CD4-positive, alpha-beta T cell treated with Interleukin-2 at 100 ng/mL for 4 hours (primary cell): ENCODE data around the gene PANK3.
"Not testable (repeated sequence)": the region's sequence is repeated elsewhere in the genome, so short reads cannot be mapped to it uniquely, and the experiment has no call there.

Source experiments
- DNase-seq: peaks from one replicate; pipeline ENCODE4 v3.0.0-alpha.2; 2020; ENCODE audit warnings: low spot score

Gene PANK3

DNA sequence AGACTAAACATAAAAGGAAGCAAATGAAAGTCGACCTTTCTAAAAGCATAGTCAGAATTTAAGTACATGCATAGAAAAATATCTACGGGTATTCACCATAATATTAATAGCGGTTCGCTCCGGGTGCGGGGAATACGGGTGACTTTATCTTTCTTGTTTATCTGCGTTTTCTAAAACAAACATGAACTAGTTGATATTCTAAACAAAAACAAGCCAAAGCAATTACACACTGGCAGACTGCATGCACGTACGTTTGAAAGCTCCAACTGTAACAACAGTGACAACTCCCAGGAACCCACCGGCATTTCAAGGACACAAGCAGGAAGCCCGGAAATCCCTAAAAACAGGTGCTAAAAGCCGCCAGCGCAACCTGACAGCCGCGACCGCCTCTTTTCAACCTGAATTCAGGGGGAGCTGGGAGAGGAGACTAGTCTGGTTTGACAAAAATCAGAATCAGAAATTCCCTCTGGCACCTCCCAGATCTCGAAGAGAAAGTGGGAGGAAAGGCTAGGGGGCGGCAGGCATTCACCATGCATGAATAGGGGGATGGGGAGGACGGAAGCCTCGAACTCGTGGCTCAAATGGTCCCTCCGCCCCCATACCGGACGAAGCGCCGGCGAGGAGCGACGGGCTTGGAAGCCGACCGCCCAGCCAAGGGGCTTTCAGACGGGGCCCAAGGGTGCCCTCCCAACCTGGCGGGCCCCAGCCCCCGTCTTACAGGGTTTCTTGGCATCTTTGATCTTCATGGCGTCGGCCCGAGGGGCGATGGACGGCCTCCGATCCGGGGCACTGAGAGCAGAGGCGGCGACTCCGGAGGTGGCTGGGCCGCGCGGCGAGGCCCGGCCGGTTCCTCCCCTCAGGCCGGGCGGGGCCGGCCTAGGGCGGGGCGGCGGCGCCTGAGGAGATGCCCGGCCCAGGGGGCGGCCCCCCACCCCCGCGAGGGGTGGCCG, at the start of gene PANK3:
Gene PANK3 (minus strand): TSS at position 831 of the 950 bp plus-strand sequence. CDS start 85 bp downstream, at position 746.
- no peak for DNase-seq

DNA sequence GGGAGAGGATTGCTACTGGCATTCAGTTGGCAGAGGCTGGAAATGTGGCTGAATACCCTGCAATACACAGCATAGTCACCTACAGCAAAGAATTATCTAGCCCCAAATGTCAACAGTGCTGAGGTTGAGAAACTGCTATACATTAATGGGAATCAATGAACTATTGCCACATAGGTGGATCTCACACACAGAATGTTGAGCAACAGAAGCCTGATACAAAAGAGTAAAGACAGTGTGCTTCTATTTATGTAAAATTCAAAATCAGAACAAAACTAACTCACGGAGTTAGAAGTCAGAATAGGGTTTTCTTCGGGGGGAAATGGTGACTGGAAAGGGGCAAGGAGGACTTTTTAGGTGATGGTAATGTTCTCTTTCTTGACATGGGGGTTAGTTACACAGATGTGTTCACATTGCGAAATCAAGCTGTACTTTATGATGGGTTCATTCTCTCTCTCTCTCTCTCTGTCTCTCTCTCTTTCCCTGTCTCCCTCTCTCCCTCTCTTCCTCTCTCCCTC, 45.7 kb upstream of the PANK3 start:
- no peak for DNase-seq

- DNase-seq, result no peak
Observed at GRCh38 chr5:168620807-168621206, 41.6 kb upstream of the PANK3 start.

GRCh38 chr5:168614661-168615060, 35.5 kb upstream of the PANK3 start:
- no peak for DNase-seq

- DNase-seq, result no peak
Observed at GRCh38 chr5:168613996-168614395, 34.8 kb upstream of the PANK3 start.

DNA sequence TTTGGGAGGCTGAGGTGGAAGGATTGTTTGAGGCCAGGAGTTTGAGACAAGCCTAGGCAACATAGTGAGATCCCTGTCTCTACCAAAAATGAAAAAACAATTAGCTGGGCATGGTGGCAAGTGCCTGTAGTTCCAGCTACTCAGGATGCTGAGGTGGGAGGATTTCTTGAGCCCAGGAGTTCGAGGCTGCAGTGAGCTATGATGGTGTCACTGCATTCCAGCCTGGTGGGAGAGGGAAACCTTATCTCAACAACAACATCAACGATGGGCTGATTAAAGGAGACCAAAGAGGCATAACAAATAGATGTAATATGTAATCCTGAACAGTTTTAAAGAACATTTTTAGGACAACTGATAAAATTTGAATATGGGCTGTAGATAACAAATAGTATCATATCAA, 34.2 kb upstream of the PANK3 start:
- no peak for DNase-seq

DNA sequence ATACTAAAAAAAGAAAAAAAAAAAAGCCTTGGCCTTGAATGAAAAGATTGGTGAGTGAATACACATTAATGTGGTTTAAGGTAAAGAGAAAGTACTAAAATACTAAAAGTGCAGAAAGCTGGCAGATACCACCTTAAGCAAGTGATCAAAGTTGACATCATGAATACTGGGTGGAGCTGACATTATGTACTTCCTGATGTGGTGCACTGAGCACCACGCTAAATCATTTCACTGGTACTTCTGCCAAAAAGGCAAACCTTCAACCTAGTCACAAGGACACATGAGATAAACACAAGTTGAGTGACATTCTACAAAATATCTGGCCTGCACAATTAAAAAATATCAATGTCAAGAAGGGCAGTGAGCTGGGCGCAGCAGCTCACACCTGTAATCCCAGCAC, 33.8 kb upstream of the PANK3 start:
- DNase-seq, result peak; percentile 50

- DNase-seq, result no peak
Observed at GRCh38 chr5:168612123-168612522, 33.0 kb upstream of the PANK3 start.

DNA sequence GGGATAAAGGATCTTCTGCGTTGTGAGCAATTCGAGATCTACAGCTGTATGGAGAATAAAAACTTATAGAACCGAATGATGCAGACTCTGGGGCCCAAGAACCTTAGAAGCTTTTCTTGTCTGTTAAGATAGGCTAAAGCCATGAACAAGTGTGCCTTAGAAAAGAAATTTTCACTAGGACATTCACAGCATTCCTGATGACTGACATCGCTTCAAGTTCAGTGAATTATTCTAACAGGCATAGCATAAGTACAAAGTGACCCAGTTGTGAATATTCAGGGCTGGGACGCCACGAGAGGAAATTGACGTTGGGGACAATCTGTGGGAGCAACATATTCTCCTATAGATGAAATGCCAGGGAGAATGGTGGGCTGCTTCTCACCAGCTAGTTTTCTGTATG, 32.0 kb upstream of the PANK3 start:
- DNase-seq, result no peak

DNA sequence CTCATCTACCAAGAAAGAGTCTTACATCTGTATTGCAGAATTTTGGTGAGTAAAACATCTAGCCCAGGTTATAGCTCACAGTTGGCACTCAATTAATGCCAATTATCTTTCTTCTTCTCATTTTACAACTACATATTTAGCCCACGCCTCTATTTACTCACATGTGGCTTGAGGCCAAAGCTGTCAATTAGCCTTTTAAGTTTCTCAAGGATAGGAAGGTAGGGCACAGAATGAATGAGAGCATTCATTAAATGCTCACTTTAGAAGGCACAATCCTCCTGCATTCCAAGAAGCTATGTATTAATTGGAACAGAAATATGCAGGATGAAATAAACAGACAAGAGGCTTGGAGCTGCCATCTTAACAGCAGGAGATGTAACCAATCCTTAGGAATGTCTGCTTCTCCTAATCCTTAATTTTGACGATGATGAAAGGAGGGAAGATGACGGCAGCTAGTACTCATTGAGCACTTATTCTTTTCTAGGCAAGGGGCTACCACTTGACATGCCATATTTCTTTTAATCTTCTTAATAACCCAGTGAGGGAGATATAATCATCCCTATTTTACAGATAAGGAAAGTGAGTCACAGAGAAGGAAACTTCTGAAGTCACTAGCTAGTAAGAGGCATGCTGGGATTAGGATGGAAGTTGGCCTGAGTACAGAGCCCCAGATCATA, 30.8 kb upstream of the PANK3 start:
- no peak for DNase-seq

- DNase-seq, result no peak
Observed at GRCh38 chr5:168608821-168609220, 29.7 kb upstream of the PANK3 start.

DNA sequence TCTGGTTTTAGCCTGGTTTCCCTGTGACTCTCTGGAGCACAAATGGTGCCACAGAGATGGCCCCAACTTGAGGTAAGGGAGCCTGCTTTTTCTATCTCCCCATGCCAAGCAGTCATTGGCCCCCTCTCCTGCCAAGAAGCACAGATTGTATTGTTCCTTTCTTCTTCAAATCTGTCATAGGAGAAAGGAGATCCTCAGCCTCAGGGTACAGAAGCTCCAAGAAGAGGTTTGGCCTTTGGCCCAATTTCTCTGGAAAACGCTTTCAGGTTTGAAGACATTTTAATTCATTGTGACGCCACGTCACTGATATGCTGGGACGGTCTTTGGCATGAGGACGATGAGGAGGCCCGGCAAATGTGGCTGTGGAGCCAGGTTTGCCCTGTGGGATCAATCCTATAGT, 29.2 kb upstream of the PANK3 start:
- no peak for DNase-seq

GRCh38 chr5:168607946-168608345, 28.8 kb upstream of the PANK3 start:
- DNase-seq, result no peak

GRCh38 chr5:168606562-168606961, 27.4 kb upstream of the PANK3 start:
- no peak for DNase-seq

- no peak for DNase-seq
Observed at GRCh38 chr5:168604436-168604835, 25.3 kb upstream of the PANK3 start.

DNA sequence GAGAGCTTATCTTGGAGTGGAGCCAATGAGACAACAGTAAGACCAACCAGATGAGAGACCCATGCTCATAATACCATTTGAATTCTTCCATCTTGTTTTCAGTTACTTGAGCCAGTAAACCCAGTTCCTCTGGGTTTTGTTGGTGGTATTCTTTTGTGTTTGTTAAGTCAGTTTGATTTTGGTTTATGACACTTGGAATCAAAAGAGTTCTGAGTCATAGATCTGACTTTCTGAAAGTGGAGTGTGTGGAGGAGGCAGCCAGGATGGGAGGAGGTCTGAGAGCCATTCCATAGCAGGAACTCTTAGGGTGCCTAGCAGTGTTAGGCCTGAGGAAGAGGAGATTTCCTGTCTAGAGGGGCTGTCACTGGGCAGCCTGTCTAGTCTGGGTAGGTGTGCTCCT, 24.6 kb upstream of the PANK3 start:
- no peak for DNase-seq

DNA sequence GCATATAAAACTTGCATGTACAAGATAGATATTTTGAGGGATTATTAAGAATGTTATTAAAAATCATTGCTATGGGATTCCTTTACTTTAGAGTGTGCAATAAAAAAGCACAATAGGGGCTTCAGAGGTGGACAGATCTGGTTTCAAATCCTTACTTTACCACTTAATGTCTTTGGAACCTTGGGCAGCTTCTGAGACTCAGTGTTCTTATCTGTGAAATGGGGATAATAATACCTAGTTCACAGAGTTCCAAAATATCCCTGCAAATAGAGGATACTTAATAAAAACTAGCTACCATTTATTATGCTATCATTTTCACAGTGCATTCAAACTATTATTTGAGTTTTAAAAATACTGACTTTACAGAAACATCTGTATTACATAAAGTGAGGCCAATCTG, 23.3 kb upstream of the PANK3 start:
- no peak for DNase-seq

GRCh38 chr5:168601972-168602371, 22.8 kb upstream of the PANK3 start:
- DNase-seq, result no peak

DNA sequence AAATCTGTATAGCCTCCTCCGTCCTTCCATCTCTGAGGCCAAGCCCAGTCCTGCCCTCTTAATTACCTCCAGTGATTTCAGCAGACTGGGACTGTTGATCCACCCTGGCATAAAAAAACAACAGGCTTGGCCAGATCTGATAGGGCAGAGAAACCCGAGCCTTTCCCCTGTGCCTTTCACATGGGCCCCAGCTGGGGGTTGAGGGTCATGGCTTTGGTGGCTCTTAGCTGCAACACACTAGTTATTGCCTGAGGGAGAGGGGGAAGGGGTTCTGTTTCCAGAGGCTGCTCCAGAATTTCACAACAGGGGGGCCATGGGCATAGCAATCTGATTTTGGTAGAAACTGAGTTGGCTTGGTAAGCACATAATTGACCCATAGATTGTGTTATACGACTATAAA, 21.2 kb upstream of the PANK3 start:
- DNase-seq, result no peak

DNA sequence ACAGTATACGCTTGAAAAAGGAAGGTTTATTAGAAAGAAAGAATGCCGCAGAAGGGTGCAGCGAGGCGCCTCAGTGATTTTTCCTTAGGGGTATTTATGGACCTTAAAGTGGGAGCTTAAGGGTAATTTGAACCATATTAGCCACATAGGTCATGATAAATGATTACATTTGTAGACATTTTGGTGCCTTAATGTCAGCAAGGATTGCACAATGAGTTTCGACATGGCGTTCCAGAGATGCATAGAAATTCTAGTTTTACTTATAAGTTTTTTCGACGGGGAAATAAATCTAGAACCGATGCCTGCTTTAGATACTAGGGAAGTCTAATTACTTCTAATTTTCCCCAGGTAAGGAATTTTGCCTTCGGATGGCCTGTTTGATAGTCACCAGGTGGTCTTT, 20.7 kb upstream of the PANK3 start:
- DNase-seq, result no peak

GRCh38 chr5:168598639-168599038, 19.5 kb upstream of the PANK3 start:
- DNase-seq, result no peak

DNA sequence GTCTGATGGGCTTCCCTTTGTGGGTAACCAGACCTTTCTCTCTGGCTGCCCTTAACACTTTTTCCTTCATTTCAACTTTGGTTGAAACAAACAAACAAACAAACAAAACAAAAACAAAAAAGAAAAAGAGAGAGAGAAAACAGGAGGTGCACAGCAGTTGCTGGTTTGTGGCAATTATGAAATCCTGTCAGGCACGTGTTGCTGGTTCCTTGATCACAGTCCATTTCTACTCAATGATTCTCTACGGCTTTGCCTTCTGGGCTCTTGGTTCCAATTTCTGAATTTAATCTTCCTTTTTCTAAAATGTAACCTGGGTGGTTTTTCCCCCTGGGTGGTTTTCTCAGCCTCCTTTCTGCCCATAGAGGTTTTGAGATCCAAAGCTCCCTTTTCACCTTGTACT, 17.8 kb upstream of the PANK3 start:
- no peak for DNase-seq

- not testable (repeated sequence) for DNase-seq
Observed at GRCh38 chr5:168596122-168596521, 17.0 kb upstream of the PANK3 start.
